H9 (cell line): ENCODE results near the gene ZNF641. TPM values are rescaled to one million over a fixed set of nuclear protein-coding genes. Genes with fewer than 3 reads are reported as not detected.

ENCODE experiments used
- DNase-seq: peaks from one replicate; pipeline ENCODE4 v3.0.0-alpha.2; 2017
- H2AFZ ChIP-seq: one replicate; pipeline ENCODE4 v1.6.1; 2013; ENCODE audit warnings: mild to moderate bottlenecking, low read length, control low read depth, moderate library complexity
- H2AK5ac ChIP-seq: 2 replicates; pipeline ENCODE4 v1.6.1; 2013; ENCODE audit warnings: low read length, control low read depth, mixed read lengths; ENCODE audit not compliant: insufficient read length
- H2BK120ac ChIP-seq: one replicate; pipeline ENCODE4 v1.6.1; 2013; ENCODE audit warnings: low read depth, mild to moderate bottlenecking, low read length, control low read depth, inconsistent platforms; ENCODE audit not compliant: poor library complexity, severe bottlenecking
- H2BK12ac ChIP-seq: 2 replicates; pipeline ENCODE4 v1.6.1; 2013; ENCODE audit warnings: low read length, control low read depth, mixed read lengths, low read depth; ENCODE audit not compliant: insufficient read length
- H2BK15ac ChIP-seq: 2 replicates; pipeline ENCODE4 v1.6.1; 2013; ENCODE audit warnings: low read depth, low read length, control low read depth
- H2BK20ac ChIP-seq: one replicate; pipeline ENCODE4 v1.6.1; 2013; ENCODE audit warnings: low read depth, mild to moderate bottlenecking, low read length, control low read depth, inconsistent platforms; ENCODE audit not compliant: poor library complexity, severe bottlenecking
- H2BK5ac ChIP-seq: 2 replicates; pipeline ENCODE4 v1.6.1; 2013; ENCODE audit warnings: low read length, control low read depth, mixed read lengths; ENCODE audit not compliant: insufficient read length
- H3K14ac ChIP-seq: 2 replicates; pipeline ENCODE4 v1.6.1; 2013; ENCODE audit warnings: low read length, control low read depth; ENCODE audit not compliant: insufficient read depth
- H3K18ac ChIP-seq: 2 replicates; pipeline ENCODE4 v1.6.1; 2013; ENCODE audit warnings: low read depth, mild to moderate bottlenecking, mixed read lengths, low read length, control low read depth; ENCODE audit not compliant: insufficient read length
- H3K23ac ChIP-seq: 2 replicates; pipeline ENCODE4 v1.6.1; 2013; ENCODE audit warnings: low read length, control low read depth, mixed read lengths, low read depth; ENCODE audit not compliant: insufficient read length
- H3K23me2 ChIP-seq: 2 replicates; pipeline ENCODE4 v1.6.1; 2013; ENCODE audit warnings: low read depth, mild to moderate bottlenecking, mixed read lengths, low read length, control low read depth; ENCODE audit not compliant: insufficient read length, poor library complexity, severe bottlenecking
- H3K27ac ChIP-seq: 2 replicates; pipeline ENCODE4 v1.5.1; 2013; ENCODE audit warnings: low read length, control low read depth, mixed read lengths, low read depth; ENCODE audit not compliant: insufficient read length
- H3K27me3 ChIP-seq: 2 replicates; pipeline ENCODE4 v1.6.1; 2013; ENCODE audit warnings: low read length, control low read depth, inconsistent platforms; ENCODE audit not compliant: insufficient read depth
- H3K4ac ChIP-seq: 2 replicates; pipeline ENCODE4 v1.6.1; 2013; ENCODE audit warnings: low read depth, mild to moderate bottlenecking, control low read depth, inconsistent platforms, low read length, moderate library complexity
- H3K4me1 ChIP-seq: 2 replicates; pipeline ENCODE4 v1.6.1; 2013; ENCODE audit warnings: low read length, control low read depth, inconsistent platforms; ENCODE audit not compliant: insufficient read depth
- H3K4me2 ChIP-seq: 2 replicates; pipeline ENCODE4 v1.6.1; 2013; ENCODE audit warnings: low read length, control low read depth, mixed read lengths; ENCODE audit not compliant: insufficient read length, insufficient read depth
- H3K56ac ChIP-seq: 2 replicates; pipeline ENCODE4 v1.6.1; 2013; ENCODE audit warnings: low read depth, mild to moderate bottlenecking, mixed read lengths, low read length, control low read depth; ENCODE audit not compliant: insufficient read length
- H3K79me1 ChIP-seq: 2 replicates; pipeline ENCODE4 v1.6.1; 2013; ENCODE audit warnings: low read depth, mild to moderate bottlenecking, moderate library complexity, low read length, control low read depth, inconsistent platforms; ENCODE audit not compliant: insufficient read depth, poor library complexity, severe bottlenecking
- H3K79me2 ChIP-seq: 2 replicates; pipeline ENCODE4 v1.6.1; 2013; ENCODE audit warnings: low read length, control low read depth, inconsistent platforms; ENCODE audit not compliant: insufficient read depth
- H3K9ac ChIP-seq: 2 replicates; pipeline ENCODE4 v1.6.1; 2013; ENCODE audit warnings: low read length, control low read depth, mixed read lengths; ENCODE audit not compliant: insufficient read length; ENCODE audit errors: extremely low read depth
- H3K9me3 ChIP-seq: one replicate; pipeline ENCODE4 v1.6.1; 2013; ENCODE audit warnings: low read depth, low read length, inconsistent platforms; ENCODE audit not compliant: control insufficient read depth
- H3T11ph ChIP-seq: one replicate; pipeline ENCODE4 v1.6.1; 2013; ENCODE audit warnings: mild to moderate bottlenecking, low read length, control low read depth, inconsistent platforms
- H4K20me1 ChIP-seq: one replicate; pipeline ENCODE4 v1.6.1; 2013; ENCODE audit not compliant: control insufficient read depth, insufficient read length, insufficient read depth
- H4K5ac ChIP-seq: 2 replicates; pipeline ENCODE4 v1.6.1; 2013; ENCODE audit warnings: low read depth, mild to moderate bottlenecking, mixed read lengths, low read length, control low read depth; ENCODE audit not compliant: insufficient read length
- H4K8ac ChIP-seq: replicated peaks from 2 replicates; pipeline ENCODE4 v1.6.1; 2013; ENCODE audit warnings: low read length, control low read depth, mixed read lengths, low read depth; ENCODE audit not compliant: insufficient read length
- H4K91ac ChIP-seq: 2 replicates; pipeline ENCODE4 v1.6.1; 2013; ENCODE audit warnings: low read depth, mild to moderate bottlenecking, moderate library complexity, mixed read lengths, low read length, control low read depth; ENCODE audit not compliant: insufficient read length
- H3K27ac Mint-ChIP-seq, 3 experiments: 2 replicates in 2 of 3; 3 replicates in 1 of 3; pipeline ENCODE4 v1.8.0; 2020 to 2021; ENCODE audit warnings: mixed read lengths in 3 of 3, mild to moderate bottlenecking in 1 of 3, moderate library complexity in 1 of 3
- H3K27me3 Mint-ChIP-seq: 2 replicates; pipeline ENCODE4 v1.8.0; 2021; ENCODE audit warnings: low read depth, mild to moderate bottlenecking, moderate library complexity, mixed read lengths
- H3K36me3 Mint-ChIP-seq, 3 experiments: 2 replicates in 2 of 3; 3 replicates in 1 of 3; pipeline ENCODE4 v1.8.0; 2020 to 2021; ENCODE audit warnings: low read depth in 3 of 3, mixed read lengths in 3 of 3; ENCODE audit not compliant: insufficient read depth in 1 of 3
- H3K4me1 Mint-ChIP-seq, 2 experiments: 2 replicates each; pipeline ENCODE4 v1.8.0; 2020; ENCODE audit warnings: mixed read lengths in 2 of 2
- H3K4me3 Mint-ChIP-seq, 2 experiments: 2 replicates in 1 of 2; 3 replicates in 1 of 2; pipeline ENCODE4 v1.8.0; 2020 to 2021; ENCODE audit warnings: mild to moderate bottlenecking in 2 of 2, mixed read lengths in 2 of 2, moderate library complexity in 1 of 2
- H3K9me3 Mint-ChIP-seq, 2 experiments: 2 replicates in 1 of 2; 3 replicates in 1 of 2; pipeline ENCODE4 v1.8.0; 2020; ENCODE audit warnings: mild to moderate bottlenecking in 2 of 2, mixed read lengths in 2 of 2, moderate library complexity in 1 of 2
- WGBS: extraction: QIAGEN DNeasy Blood & Tissue Kit; methylation state at CpG from one replicate; pipeline ENCODE4 v1.1.7; 2013; ENCODE audit warnings: missing lambda C conversion rate, low lambda C conversion rate, mixed read lengths; ENCODE audit not compliant: insufficient read length; ENCODE audit errors: extremely low coverage; 5-methylcytosine and 5-hydroxymethylcytosine counted together
- long read RNA-seq: library from polyadenylated mRNA; unstranded; transcript quantifications from one replicate; pipeline ENCODE4 v2.0.0, GENCODE V29; 2020
- total RNA-seq: library from RNA; stranded (reverse); gene quantifications from 2 replicates; pipeline ENCODE4 v1.2.1, GENCODE V29; 2021
- TF ChIP-seq, protein P1 (sequence below): fragments of 200-600 bp; sonication (generic); conservative IDR thresholded peaks from 3 replicates; pipeline ENCODE4 v1.8.0; 2021; ENCODE audit warnings: antibody characterized with exemption, mild to moderate bottlenecking

The ZNF641 gene
- 8.1 and 8.5 TPM in 2 replicates for total RNA-seq
- long read RNA-seq, partial matches to known transcripts = 0 of 2 reads
- long read RNA-seq, other reads (novel, unspliced or antisense) = 2 of 2 reads

DNA sequence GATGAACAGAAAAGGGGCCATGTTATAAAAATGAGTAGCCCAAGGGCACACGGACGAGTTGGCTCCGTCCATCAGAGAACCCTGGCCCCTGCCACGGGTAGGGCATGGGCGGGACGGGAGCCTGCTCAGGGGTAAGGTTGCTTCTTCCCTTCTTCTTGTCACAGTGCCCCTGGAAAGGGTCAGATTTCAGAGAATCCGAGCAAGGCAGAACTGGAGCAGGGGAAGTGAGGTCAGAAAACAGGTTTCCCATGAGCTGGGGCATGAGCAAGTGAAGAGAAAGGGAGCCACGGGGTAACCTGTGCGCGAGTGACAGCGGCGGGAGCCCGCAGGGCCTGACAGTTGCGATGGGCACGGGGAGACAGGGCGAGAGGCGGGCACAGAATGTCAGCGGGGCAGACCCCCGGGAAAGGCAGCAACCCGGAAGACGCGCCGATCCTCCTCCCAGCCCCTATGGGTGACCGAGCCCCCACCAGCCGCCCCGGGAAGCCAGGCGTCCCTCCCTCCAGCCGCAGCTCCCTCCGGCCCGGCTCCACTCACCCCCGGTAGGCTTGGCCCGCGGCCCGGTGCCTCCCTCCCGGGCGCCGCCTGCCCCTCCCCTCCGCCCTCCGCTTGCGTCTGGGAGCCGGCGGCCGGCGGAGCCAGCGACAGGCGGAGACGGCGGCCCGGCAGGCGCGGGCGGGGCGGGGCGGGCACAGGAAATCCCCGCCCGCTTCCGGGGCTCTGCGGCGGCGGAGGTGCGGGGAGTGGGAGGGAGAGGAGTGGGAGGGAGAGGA lies at the start of gene ZNF641:
Gene ZNF641, minus strand, starts transcription at position 671 of the 773 bp plus-strand sequence. CDS start 2,829 bp downstream, outside the sequence.
- no peaks in the 10 kb centered on the region for H3K9me3 ChIP-seq

More for the DNA sequence above, at the start of gene ZNF641:
- H3K4me2 ChIP-seq = peak within 1 kb of the TSS; percentile 93
- H4K20me1 ChIP-seq = no peaks in the 10 kb centered on the region
- peaks cover 10% of the 10 kb centered on the region for H3K23me2 ChIP-seq
- peak within 1 kb of the TSS; percentile 51 for H3K9ac ChIP-seq
- H3K4ac ChIP-seq = no peak within 1 kb of the TSS
- WGBS = no CpG with 5 or more reads among the region's 61 CpGs
- H3K18ac ChIP-seq = peak within 1 kb of the TSS; percentile 46
- H2BK12ac ChIP-seq = no peak within 1 kb of the TSS
- Mint-ChIP-seq H3K4me1 (peaks cover 6 to 10% of the 10 kb centered on the region in 2 experiments), H3K36me3 (peaks cover 4 to 8% (median 6%) of the 10 kb centered on the region in 3 experiments; a peak in 5 of 7 replicates), H3K27me3 (peaks cover 5% of the 10 kb centered on the region), H3K27ac (peak within 1 kb of the TSS; percentile 88 to 98 (median 91); a peak in 6 of 7 replicates), H3K4me3 (peak within 1 kb of the TSS; percentile 96 to 98), H3K9me3 (no peaks in the 10 kb centered on the region)
- no peak within 1 kb of the TSS for H3K56ac ChIP-seq
- no peak within 1 kb of the TSS for H4K91ac ChIP-seq
- peak; percentile 89 for DNase-seq
- no peak within 1 kb of the TSS for H4K5ac ChIP-seq
- H3K79me2 ChIP-seq = no peaks in the 10 kb centered on the region
- H2AK5ac ChIP-seq = no peak within 1 kb of the TSS
- peaks cover 2% of the 10 kb centered on the region; the same call in 1 of the 2 replicates for H3K4me1 ChIP-seq
- no peak within 1 kb of the TSS for H2BK120ac ChIP-seq
- H3K23ac ChIP-seq = no peak within 1 kb of the TSS
- H3K27me3 ChIP-seq = no peaks in the 10 kb centered on the region
- H3K14ac ChIP-seq = peak within 1 kb of the TSS; percentile 70
- H2BK15ac ChIP-seq = no peak within 1 kb of the TSS
- no peaks in the 10 kb centered on the region for H3K79me1 ChIP-seq
- no peak within 1 kb of the TSS for H2BK5ac ChIP-seq
- no peak within 1 kb of the TSS for H2BK20ac ChIP-seq
- H3K27ac ChIP-seq = peak within 1 kb of the TSS; percentile 0
- no peak within 1 kb of the TSS for H3T11ph ChIP-seq
- TF ChIP-seq, protein P1, sequence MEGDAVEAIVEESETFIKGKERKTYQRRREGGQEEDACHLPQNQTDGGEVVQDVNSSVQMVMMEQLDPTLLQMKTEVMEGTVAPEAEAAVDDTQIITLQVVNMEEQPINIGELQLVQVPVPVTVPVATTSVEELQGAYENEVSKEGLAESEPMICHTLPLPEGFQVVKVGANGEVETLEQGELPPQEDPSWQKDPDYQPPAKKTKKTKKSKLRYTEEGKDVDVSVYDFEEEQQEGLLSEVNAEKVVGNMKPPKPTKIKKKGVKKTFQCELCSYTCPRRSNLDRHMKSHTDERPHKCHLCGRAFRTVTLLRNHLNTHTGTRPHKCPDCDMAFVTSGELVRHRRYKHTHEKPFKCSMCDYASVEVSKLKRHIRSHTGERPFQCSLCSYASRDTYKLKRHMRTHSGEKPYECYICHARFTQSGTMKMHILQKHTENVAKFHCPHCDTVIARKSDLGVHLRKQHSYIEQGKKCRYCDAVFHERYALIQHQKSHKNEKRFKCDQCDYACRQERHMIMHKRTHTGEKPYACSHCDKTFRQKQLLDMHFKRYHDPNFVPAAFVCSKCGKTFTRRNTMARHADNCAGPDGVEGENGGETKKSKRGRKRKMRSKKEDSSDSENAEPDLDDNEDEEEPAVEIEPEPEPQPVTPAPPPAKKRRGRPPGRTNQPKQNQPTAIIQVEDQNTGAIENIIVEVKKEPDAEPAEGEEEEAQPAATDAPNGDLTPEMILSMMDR = no peak
- H2AFZ ChIP-seq = peak within 1 kb of the TSS; percentile 88
- H4K8ac ChIP-seq = no peak within 1 kb of the TSS
